ENCODE data around the gene PACS1. TPM values are rescaled to one million over a fixed set of nuclear protein-coding genes. Genes with fewer than 3 reads are reported as not detected.

Gene PACS1
- total and polyA plus RNA-seq, 2 donors (not counting 1 experiment from before 2014, with no cell fraction given): 131 to 303 TPM

GRCh38 chr11:66066751-66067150 lies 3.3 kb upstream of the PACS1 start:
- H2AFZ ChIP-seq (ENCODE audit: insufficient read depth, low read depth, low read length, poor library complexity, severe bottlenecking): no peak overlapping the region
- H3K27me3 ChIP-seq (replicated peaks in 1 of 4; ENCODE audit: control extremely low read depth in 1 of 4, control insufficient read depth in 3 of 4, insufficient read depth in 4 of 4, low read length in 3 of 4): no peaks in the 10 kb centered on the region
- H3K4me1 ChIP-seq (ENCODE audit: control insufficient read depth in 2 of 2, insufficient read depth in 2 of 2, low read length in 2 of 2): peaks cover 27 to 38% of the 10 kb centered on the region in 2 donors
- peaks cover 25% of the 10 kb centered on the region for H4K20me1 ChIP-seq (ENCODE audit: control insufficient read depth, insufficient read depth, low read length, poor library complexity, severe bottlenecking)
- Mint-ChIP-seq H3K9me3 (ENCODE audit: insufficient read depth) (no peaks in the 10 kb centered on the region), H3K27ac (peak overlapping the region; percentile 47), H3K4me1 (peaks cover 46% of the 10 kb centered on the region), H3K27me3 (no peaks in the 10 kb centered on the region), H3K4me3 (no peak overlapping the region)
- no peak overlapping the region for H3K4me3 ChIP-seq (ENCODE audit: control extremely low read depth in 1 of 5, extremely low read depth in 1 of 5, insufficient read depth in 1 of 5, low read depth in 2 of 5, low read length in 4 of 5)
- DNase-seq (no peak), ATAC-seq (ENCODE audit: low read depth) (no peak)
- intact Hi-C loops (cut with micrococcal nuclease): no loop called here
- TF ChIP-seq CTCF (IDR thresholded peaks at IDR 0.05): no peak
- no peak for TF ChIP-seq EZH2 (IDR thresholded peaks at IDR 0.05; ENCODE audit: borderline replicate concordance, insufficient read depth, low read depth, low read length, poor library complexity, severe bottlenecking)
- H3K9ac ChIP-seq (ENCODE audit: low read length): no peak overlapping the region
- no peak overlapping the region for H3K4me2 ChIP-seq (replicated peaks; ENCODE audit: low read depth, low read length, poor library complexity, severe bottlenecking)
- H3K36me3 ChIP-seq (replicated peaks in 1 of 2; ENCODE audit: control extremely low read depth in 1 of 2, control insufficient read depth in 1 of 2, extremely low read depth in 1 of 2, insufficient read depth in 2 of 2, low read length in 1 of 2): peaks cover 4 to 71% of the 10 kb centered on the region in 2 experiments
- H3K79me2 ChIP-seq (ENCODE audit: control insufficient read depth, insufficient read depth, low read length): peaks cover 34% of the 10 kb centered on the region
- ChIA-PET CTCF (interaction anchor here (0.8 to 7.4 kb wide), 12 partner anchors 7 to 103 kb away, joined by 3 to 98 read pairs (median 32); partner anchors contain the start of gene SF3B2), POLR2A (interaction anchor here (3.1 kb wide), 1 partner anchor 66 kb away, joined by 12 read pairs; no protein-coding TSS in a partner anchor)
- peak overlapping the region; percentile 7 to 58 for H3K27ac ChIP-seq (ENCODE audit: low read length in 2 of 2)
- H3K9me3 ChIP-seq (ENCODE audit: control extremely low read depth in 1 of 3, control insufficient read depth in 2 of 3, insufficient read depth in 1 of 3, low read length in 2 of 3): no peaks in the 10 kb centered on the region
- WGBS (ENCODE audit: insufficient coverage): 43% methylated on average over 1 of the region's 3 CpGs

- H3K27me3 Mint-ChIP-seq: no peaks in the 10 kb centered on the region
- WGBS (ENCODE audit: insufficient coverage): 98% methylated on average over 4 of the region's 4 CpGs
Observed at GRCh38 chr11:66067640-66068039, 2.4 kb upstream of the PACS1 start.

More at GRCh38 chr11:66067640-66068039, 2.4 kb upstream of the PACS1 start:
- intact Hi-C loops (cut with micrococcal nuclease): loop anchor here (2.0 kb wide), 1 partner anchor 59 kb away; no protein-coding TSS in a partner anchor
- TF ChIP-seq CTCF (IDR thresholded peaks at IDR 0.05) (no peak), EZH2 (IDR thresholded peaks at IDR 0.05; ENCODE audit: borderline replicate concordance, insufficient read depth, low read depth, low read length, poor library complexity, severe bottlenecking) (no peak)
- H3K4me2 ChIP-seq (replicated peaks; ENCODE audit: low read depth, low read length, poor library complexity, severe bottlenecking): no peak overlapping the region
- Mint-ChIP-seq H3K4me1 (peaks cover 55% of the 10 kb centered on the region), H3K27ac (peak overlapping the region; percentile 99), H3K4me3 (no peak overlapping the region), H3K9me3 (ENCODE audit: insufficient read depth) (no peaks in the 10 kb centered on the region)
- peak overlapping the region; percentile 18 to 58 for H3K27ac ChIP-seq (ENCODE audit: low read length in 2 of 2)
- ATAC-seq (ENCODE audit: low read depth) (no peak), DNase-seq (no peak)
- no peak overlapping the region for H3K4me3 ChIP-seq (ENCODE audit: control extremely low read depth in 1 of 5, extremely low read depth in 1 of 5, insufficient read depth in 1 of 5, low read depth in 2 of 5, low read length in 4 of 5)
- H3K9me3 ChIP-seq (ENCODE audit: control extremely low read depth in 1 of 3, control insufficient read depth in 2 of 3, insufficient read depth in 1 of 3, low read length in 2 of 3): no peaks in the 10 kb centered on the region
- ChIA-PET POLR2A (interaction anchor here (1.2 to 3.1 kb wide), 3 partner anchors 14 to 66 kb away, joined by 3 to 12 read pairs (median 4); partner anchors contain the start of gene SF3B2), CTCF (interaction anchor here (0.6 to 7.4 kb wide), 18 partner anchors 8 to 102 kb away, joined by 3 to 98 read pairs (median 14); partner anchors contain the start of gene SF3B2)
- H4K20me1 ChIP-seq (ENCODE audit: control insufficient read depth, insufficient read depth, low read length, poor library complexity, severe bottlenecking): peaks cover 33% of the 10 kb centered on the region
- peaks cover 35 to 45% of the 10 kb centered on the region in 2 donors for H3K4me1 ChIP-seq (ENCODE audit: control insufficient read depth in 2 of 2, insufficient read depth in 2 of 2, low read length in 2 of 2)
- H3K36me3 ChIP-seq (replicated peaks in 1 of 2; ENCODE audit: control extremely low read depth in 1 of 2, control insufficient read depth in 1 of 2, extremely low read depth in 1 of 2, insufficient read depth in 2 of 2, low read length in 1 of 2): peaks cover 3 to 65% of the 10 kb centered on the region in 2 experiments
- H3K79me2 ChIP-seq (ENCODE audit: control insufficient read depth, insufficient read depth, low read length): peaks cover 40% of the 10 kb centered on the region
- H2AFZ ChIP-seq (ENCODE audit: insufficient read depth, low read depth, low read length, poor library complexity, severe bottlenecking): no peak overlapping the region
- H3K27me3 ChIP-seq (replicated peaks in 1 of 4; ENCODE audit: control extremely low read depth in 1 of 4, control insufficient read depth in 3 of 4, insufficient read depth in 4 of 4, low read length in 3 of 4): no peaks in the 10 kb centered on the region
- H3K9ac ChIP-seq (ENCODE audit: low read length): no peak overlapping the region
